ENCODE measurements around the gene FAM13C.

DNA sequence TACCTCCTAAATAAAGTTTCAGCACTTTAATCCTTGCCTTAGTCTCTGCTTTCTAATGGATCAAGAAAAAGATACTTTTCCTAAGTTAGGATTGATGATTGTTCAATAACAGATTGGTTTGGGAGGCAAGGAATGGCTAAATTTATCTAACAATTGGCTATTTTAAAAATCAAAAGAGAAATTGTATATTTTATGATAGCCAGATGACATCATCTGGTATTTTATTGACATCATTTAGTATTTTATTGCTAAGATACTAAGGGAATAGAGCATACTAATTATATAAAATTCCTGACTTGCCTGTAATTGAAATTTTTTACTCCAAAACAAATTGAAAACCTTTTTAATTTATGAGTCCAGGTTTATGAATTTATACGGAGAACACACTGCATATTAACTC is 19.3 kb upstream of the FAM13C start:
- TF ChIP-seq CTCF (IDR thresholded peaks at IDR 0.05; ENCODE audit: borderline replicate concordance, extremely low read depth, low read length, poor library complexity, severe bottlenecking) (no peak), EZH2 (IDR thresholded peaks at IDR 0.05; ENCODE audit: borderline replicate concordance, low read depth, low read length, severe bottlenecking) (no peak)

All from DND-41 (cell line).